AG04450 (cell line): ENCODE measurements around the gene MYOCD. TPM values are rescaled to one million over a fixed set of nuclear protein-coding genes. Genes with fewer than 3 reads are reported as not detected.

ENCODE experiments used
- CTCF ChIA-PET: fragments of 300-600, 350-600 bp; formaldehyde crosslinking; extraction: SDS; loops from one replicate; lab custom pipeline; 2022; ENCODE audit warnings: antibody characterized with exemption, inconsistent platforms; lab: Charles Lee
- POLR2A ChIA-PET: fragments of 350-600 bp; formaldehyde crosslinking; extraction: SDS; loops from one replicate; lab custom pipeline; 2021; ENCODE audit warnings: antibody characterized with exemption, inconsistent platforms; lab: Yijun Ruan, JAX
- DNase-seq: peaks from one replicate; pipeline ENCODE4 v3.0.0-alpha.2; 2011; ENCODE audit warnings: low read depth, low spot score
- H3K27ac ChIP-seq: one replicate; pipeline ENCODE4 v1.5.1; 2012; ENCODE audit warnings: low read depth, low read length, control low read depth
- H3K27me3 ChIP-seq: one replicate; pipeline ENCODE4 v1.6.0; 2012; ENCODE audit warnings: low read length; ENCODE audit not compliant: control insufficient read depth, insufficient read depth
- H3K4me3 ChIP-seq: 2 replicates; pipeline ENCODE4 v1.5.1; 2011; ENCODE audit warnings: mild to moderate bottlenecking, low read depth, low read length, control low read depth
- H3K9me3 ChIP-seq: 2 replicates; pipeline ENCODE4 v1.5.1; 2012; ENCODE audit warnings: low read length; ENCODE audit not compliant: control insufficient read depth, insufficient read depth
- polyA plus RNA-seq: library from polyadenylated mRNA; depleted of rRNA; stranded (reverse); fragments of >200 nt; gene quantifications from 2 replicates; pipeline ENCODE4 v1.2.3, GENCODE V29; 2011
- TF ChIP-seq, protein P1 (sequence below): IDR thresholded peaks from 2 replicates; pipeline ENCODE4 v1.5.1; 2011; ENCODE audit warnings: low read depth, low read length, control low read depth, inconsistent platforms

The MYOCD gene
- polyA plus RNA-seq, 1 experiment = 19.0 TPM

DNA sequence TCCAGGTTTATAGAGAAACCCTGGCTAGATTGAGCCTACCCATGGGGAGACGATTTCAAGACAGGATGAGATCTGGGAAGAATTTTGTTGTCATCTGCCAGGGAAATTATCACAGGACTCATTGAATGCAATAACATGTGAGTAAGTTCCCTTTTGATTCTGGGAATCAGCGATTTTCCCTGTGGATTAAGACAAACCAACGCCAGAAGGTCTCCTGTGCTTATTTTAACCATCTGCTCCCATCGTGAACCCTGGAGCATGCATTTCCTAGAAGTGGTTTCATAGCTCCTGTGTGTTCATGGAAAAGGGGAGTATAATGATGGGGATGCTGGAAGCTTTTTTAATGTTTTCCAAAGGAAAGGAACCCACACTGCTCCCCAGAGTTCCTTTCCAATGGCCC, 102.6 kb downstream of the MYOCD start:
- ChIA-PET POLR2A (no interaction called here), CTCF (no interaction called here)
- no peak overlapping the region for H3K4me3 ChIP-seq
- H3K27me3 ChIP-seq = no peaks in the 10 kb centered on the region
- DNase-seq = no peak
- H3K9me3 ChIP-seq = no peaks in the 10 kb centered on the region
- H3K27ac ChIP-seq = no peak overlapping the region
- TF ChIP-seq, protein P1, sequence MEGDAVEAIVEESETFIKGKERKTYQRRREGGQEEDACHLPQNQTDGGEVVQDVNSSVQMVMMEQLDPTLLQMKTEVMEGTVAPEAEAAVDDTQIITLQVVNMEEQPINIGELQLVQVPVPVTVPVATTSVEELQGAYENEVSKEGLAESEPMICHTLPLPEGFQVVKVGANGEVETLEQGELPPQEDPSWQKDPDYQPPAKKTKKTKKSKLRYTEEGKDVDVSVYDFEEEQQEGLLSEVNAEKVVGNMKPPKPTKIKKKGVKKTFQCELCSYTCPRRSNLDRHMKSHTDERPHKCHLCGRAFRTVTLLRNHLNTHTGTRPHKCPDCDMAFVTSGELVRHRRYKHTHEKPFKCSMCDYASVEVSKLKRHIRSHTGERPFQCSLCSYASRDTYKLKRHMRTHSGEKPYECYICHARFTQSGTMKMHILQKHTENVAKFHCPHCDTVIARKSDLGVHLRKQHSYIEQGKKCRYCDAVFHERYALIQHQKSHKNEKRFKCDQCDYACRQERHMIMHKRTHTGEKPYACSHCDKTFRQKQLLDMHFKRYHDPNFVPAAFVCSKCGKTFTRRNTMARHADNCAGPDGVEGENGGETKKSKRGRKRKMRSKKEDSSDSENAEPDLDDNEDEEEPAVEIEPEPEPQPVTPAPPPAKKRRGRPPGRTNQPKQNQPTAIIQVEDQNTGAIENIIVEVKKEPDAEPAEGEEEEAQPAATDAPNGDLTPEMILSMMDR = no peak

DNA sequence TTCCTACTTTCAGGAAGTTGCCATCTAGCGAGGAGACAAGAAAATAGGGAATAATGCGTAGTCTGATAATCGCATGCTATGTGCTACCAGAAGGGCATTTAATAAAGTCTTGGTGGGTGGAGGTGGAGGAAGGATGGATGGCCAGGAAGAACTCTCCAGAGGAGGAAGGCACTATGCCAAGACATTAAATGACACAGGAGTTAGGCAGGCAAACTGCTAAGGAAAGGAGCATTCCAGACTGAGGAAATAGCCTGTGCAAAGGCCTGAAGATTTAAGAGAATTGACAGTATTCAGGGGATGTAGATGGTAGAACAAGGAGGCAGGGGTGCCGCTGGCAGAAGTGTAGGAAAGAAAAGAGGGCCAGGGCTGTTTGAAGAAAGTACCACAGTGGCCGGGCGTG, 104.3 kb downstream of the MYOCD start:
- TF ChIP-seq, protein P1 = no peak
- no peak overlapping the region for H3K4me3 ChIP-seq
- ChIA-PET POLR2A (no interaction called here), CTCF (no interaction called here)
- no peak for DNase-seq
- H3K9me3 ChIP-seq = no peaks in the 10 kb centered on the region
- no peak overlapping the region for H3K27ac ChIP-seq
- no peaks in the 10 kb centered on the region for H3K27me3 ChIP-seq

DNA sequence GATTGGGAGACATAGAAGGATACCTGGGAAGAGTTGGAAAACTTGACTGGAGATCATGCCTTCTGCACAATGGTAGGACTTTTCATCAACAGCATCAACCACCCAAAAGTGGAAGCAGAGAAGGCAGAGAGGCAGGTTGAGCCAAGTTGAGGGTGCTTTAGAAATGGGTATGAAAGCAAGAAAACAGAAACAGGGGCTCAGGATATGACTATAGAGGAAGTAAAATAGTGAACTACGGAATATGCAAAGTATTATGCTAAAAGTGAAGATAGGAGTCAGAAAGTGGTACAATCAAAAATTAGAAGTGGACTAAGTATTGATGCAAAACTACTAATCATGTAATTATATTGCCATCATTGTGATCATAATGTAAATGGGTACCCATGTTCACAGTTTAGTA, 107.5 kb downstream of the MYOCD start:
- POLR2A ChIA-PET = no interaction called here
- DNase-seq = no peak
- no peaks in the 10 kb centered on the region for H3K27me3 ChIP-seq
- CTCF ChIA-PET = no interaction called here
- no peaks in the 10 kb centered on the region for H3K9me3 ChIP-seq
- H3K27ac ChIP-seq = no peak overlapping the region
- TF ChIP-seq, protein P1 = no peak
- H3K4me3 ChIP-seq = no peak overlapping the region

DNA sequence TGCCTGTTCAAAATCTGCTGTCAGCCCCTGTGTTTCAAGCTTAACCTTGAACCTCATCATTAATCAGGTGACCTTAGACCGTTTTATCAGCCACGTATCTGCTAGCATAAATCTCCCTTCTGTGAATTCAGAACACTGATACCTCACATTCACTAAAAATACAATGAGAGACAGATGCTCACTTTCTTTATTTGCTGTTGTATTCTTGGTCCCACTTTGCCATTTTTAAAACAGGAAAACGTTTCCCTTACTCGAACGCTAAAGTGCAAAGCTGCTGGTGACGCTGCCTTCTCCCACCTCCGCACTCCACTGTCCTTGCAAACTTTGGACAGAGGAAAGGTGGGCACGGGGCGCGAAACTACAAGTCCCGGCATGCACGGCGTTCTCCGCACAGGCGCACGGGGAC, 123.4 kb downstream of the MYOCD start:
- CTCF ChIA-PET = interaction anchor here (2.2 kb wide), 1 partner anchor 47 kb away, joined by 6 read pairs; no protein-coding TSS in a partner anchor

DNA sequence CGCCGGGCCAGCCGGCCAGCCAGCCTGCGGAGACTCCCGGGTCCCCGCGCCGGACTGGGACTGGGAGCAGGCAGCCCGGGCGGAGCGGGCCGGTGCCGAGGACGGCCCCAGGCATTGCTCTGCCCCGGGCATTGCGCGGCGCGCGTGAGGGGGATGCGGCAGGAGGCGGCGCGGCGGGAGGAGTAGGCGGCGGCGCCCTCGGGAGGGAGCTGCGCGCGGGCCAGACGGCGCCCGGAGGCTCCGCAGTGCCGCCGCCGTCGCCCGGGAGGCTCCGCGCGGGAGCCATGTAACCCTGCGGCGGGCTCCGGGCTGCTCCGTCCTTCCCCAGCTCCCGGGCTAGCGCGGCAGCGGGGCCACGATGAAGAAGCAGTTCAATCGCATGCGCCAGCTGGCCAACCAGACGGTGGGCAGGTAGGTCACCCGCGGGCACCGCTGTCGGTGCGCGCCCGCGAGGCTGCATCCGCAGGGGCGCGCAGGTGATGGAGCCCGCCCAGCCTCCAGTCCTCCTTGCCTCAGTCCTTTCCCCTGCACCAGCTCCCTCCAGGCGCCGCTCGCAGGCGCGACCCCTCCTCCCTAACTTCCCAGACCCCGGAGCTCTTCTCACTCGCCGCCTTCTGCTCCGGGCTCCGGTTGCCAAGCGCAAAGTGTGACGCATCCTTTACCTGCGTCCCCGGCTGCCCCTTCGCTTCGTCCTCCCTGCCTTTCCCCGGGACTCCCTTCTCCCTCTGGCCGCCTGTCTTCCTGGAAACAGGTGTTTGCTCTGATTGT, 124.0 kb downstream of the MYOCD start, which contains the start of gene ARHGAP44:
TSS of gene ARHGAP44 (plus strand) at position 18 of the 768 bp plus-strand sequence. CDS start at position 359, 341 bp downstream.
- peaks cover 28% of the 10 kb centered on the region for H3K27me3 ChIP-seq
- ChIA-PET POLR2A (no interaction called here), CTCF (interaction anchor here (0.7 to 2.2 kb wide), 2 partner anchors 47 to 300 kb away, joined by 3 to 6 read pairs; no protein-coding TSS in a partner anchor)
- no peak within 1 kb of the TSS for H3K27ac ChIP-seq
- TF ChIP-seq, protein P1 = no peak
- DNase-seq = no peak
- H3K9me3 ChIP-seq = no peaks in the 10 kb centered on the region
- H3K4me3 ChIP-seq = peak within 1 kb of the TSS; percentile 71

More for the DNA sequence above, 123.4 kb downstream of the MYOCD start:
- POLR2A ChIA-PET = no interaction called here
- Histone ChIP-seq H3K4me3 (peak overlapping the region; percentile 71), H3K27me3 (peaks cover 29% of the 10 kb centered on the region), H3K9me3 (no peaks in the 10 kb centered on the region), H3K27ac (no peak overlapping the region)
- DNase-seq = no peak
- TF ChIP-seq, protein P1 = no peak
